Measurements from ENCODE around the gene CPA5.

CPA5 gene

GRCh38 chr7:130344271-130344866 is at the start of gene CPA5:
Gene CPA5 (plus strand): TSS chr7:130344816. CDS start chr7:130346486, 1,670 bp downstream.
- no peak within 1 kb of the TSS for H3K4me3 ChIP-seq (ENCODE audit: low read depth, low read length)
- DNase-seq (ENCODE audit: low read depth): no peak
- no peak for TF ChIP-seq CTCF (IDR thresholded peaks at IDR 0.05; ENCODE audit: low read depth, low read length, missing control alignments)

GRCh38 chr7:130296221-130296951 is 48.2 kb upstream of the CPA5 start:
- no peak for DNase-seq (ENCODE audit: low read depth)

GRCh38 chr7:130297628-130298543 is 46.7 kb upstream of the CPA5 start:
- DNase-seq (ENCODE audit: low read depth): no peak
- no peak for TF ChIP-seq CTCF (IDR thresholded peaks at IDR 0.05; ENCODE audit: low read depth, low read length, missing control alignments)
- H3K4me3 ChIP-seq (ENCODE audit: low read depth, low read length): no peak overlapping the region

More at GRCh38 chr7:130296221-130296951, 48.2 kb upstream of the CPA5 start:
- TF ChIP-seq CTCF (IDR thresholded peaks at IDR 0.05; ENCODE audit: low read depth, low read length, missing control alignments): no peak
- H3K4me3 ChIP-seq (ENCODE audit: low read depth, low read length): no peak overlapping the region

GRCh38 chr7:130298544-130299326 is 45.9 kb upstream of the CPA5 start:
- no peak for DNase-seq (ENCODE audit: low read depth)
- no peak overlapping the region for H3K4me3 ChIP-seq (ENCODE audit: low read depth, low read length)
- no peak for TF ChIP-seq CTCF (IDR thresholded peaks at IDR 0.05; ENCODE audit: low read depth, low read length, missing control alignments)

- DNase-seq (ENCODE audit: low read depth): no peak
- no peak for TF ChIP-seq CTCF (IDR thresholded peaks at IDR 0.05; ENCODE audit: low read depth, low read length, missing control alignments)
- no peak overlapping the region for H3K4me3 ChIP-seq (ENCODE audit: low read depth, low read length)
Observed at GRCh38 chr7:130299866-130300265, 44.8 kb upstream of the CPA5 start.

- TF ChIP-seq CTCF (IDR thresholded peaks at IDR 0.05; ENCODE audit: low read depth, low read length, missing control alignments): no peak
- no peak overlapping the region for H3K4me3 ChIP-seq (ENCODE audit: low read depth, low read length)
- DNase-seq (ENCODE audit: low read depth): no peak
Observed at GRCh38 chr7:130301501-130302020, 43.1 kb upstream of the CPA5 start.

All from GM12864 (cell line).